ENCODE measurements around the gene ZFHX3.

Gene ZFHX3

GRCh38 chr16:72903176-72903575 lies 144.8 kb downstream of the ZFHX3 start:
- Mint-ChIP-seq H3K27ac (no peak overlapping the region), H3K4me3 (no peak overlapping the region), H3K36me3 (no peaks in the 10 kb centered on the region), H3K4me1 (no peaks in the 10 kb centered on the region), H3K27me3 (peaks cover 11% of the 10 kb centered on the region), H3K9me3 (no peaks in the 10 kb centered on the region)
- CTCF ChIA-PET = interaction anchor here (1.2 to 1.5 kb wide), 2 partner anchors 14 to 70 kb away, joined by 3 read pairs; no protein-coding TSS in a partner anchor
- no peak for DNase-seq

GRCh38 chr16:72902206-72902605 lies 145.7 kb downstream of the ZFHX3 start:
- Mint-ChIP-seq H3K27ac (peak overlapping the region; percentile 42), H3K27me3 (peaks cover 7% of the 10 kb centered on the region), H3K9me3 (no peaks in the 10 kb centered on the region), H3K4me1 (no peaks in the 10 kb centered on the region), H3K36me3 (no peaks in the 10 kb centered on the region), H3K4me3 (no peak overlapping the region)
- CTCF ChIA-PET = no interaction called here
- DNase-seq = no peak

- H3K4me3 Mint-ChIP-seq = no peak overlapping the region
- H3K27ac Mint-ChIP-seq = no peak overlapping the region
- peaks cover 9% of the 10 kb centered on the region for H3K27me3 Mint-ChIP-seq
- CTCF ChIA-PET = no interaction called here
- H3K4me1 Mint-ChIP-seq = no peaks in the 10 kb centered on the region
- DNase-seq = no peak
- H3K36me3 Mint-ChIP-seq = no peaks in the 10 kb centered on the region
- no peaks in the 10 kb centered on the region for H3K9me3 Mint-ChIP-seq
These were observed 146.8 kb downstream of the ZFHX3 start for GRCh38 chr16:72901000-72901627.

- CTCF ChIA-PET = no interaction called here
- H3K27ac Mint-ChIP-seq = no peak overlapping the region
- H3K36me3 Mint-ChIP-seq = no peaks in the 10 kb centered on the region
- no peak overlapping the region for H3K4me3 Mint-ChIP-seq
- no peaks in the 10 kb centered on the region for H3K4me1 Mint-ChIP-seq
- peaks cover 4% of the 10 kb centered on the region for H3K27me3 Mint-ChIP-seq
- DNase-seq = no peak
- H3K9me3 Mint-ChIP-seq = no peaks in the 10 kb centered on the region
These were observed 149.6 kb downstream of the ZFHX3 start for GRCh38 chr16:72898216-72898825.

GRCh38 chr16:72897707-72898106 lies 150.2 kb downstream of the ZFHX3 start:
- Mint-ChIP-seq H3K9me3 (no peaks in the 10 kb centered on the region), H3K4me1 (no peaks in the 10 kb centered on the region), H3K27me3 (peaks cover 4% of the 10 kb centered on the region), H3K27ac (no peak overlapping the region), H3K36me3 (no peaks in the 10 kb centered on the region), H3K4me3 (no peak overlapping the region)
- DNase-seq = no peak
- CTCF ChIA-PET = no interaction called here

- Mint-ChIP-seq H3K9me3 (no peaks in the 10 kb centered on the region), H3K27ac (no peak overlapping the region), H3K27me3 (peaks cover 4% of the 10 kb centered on the region), H3K36me3 (no peaks in the 10 kb centered on the region), H3K4me1 (no peaks in the 10 kb centered on the region), H3K4me3 (no peak overlapping the region)
- CTCF ChIA-PET = no interaction called here
- DNase-seq = no peak
These were observed 151.3 kb downstream of the ZFHX3 start for GRCh38 chr16:72896485-72897118.

GRCh38 chr16:72895951-72896350 lies 152.0 kb downstream of the ZFHX3 start:
- Mint-ChIP-seq H3K27ac (no peak overlapping the region), H3K9me3 (peaks cover 2% of the 10 kb centered on the region), H3K27me3 (peaks cover 4% of the 10 kb centered on the region), H3K4me3 (no peak overlapping the region), H3K36me3 (peaks cover 2% of the 10 kb centered on the region), H3K4me1 (no peaks in the 10 kb centered on the region)
- DNase-seq = no peak
- CTCF ChIA-PET = no interaction called here

GRCh38 chr16:72894293-72895151 lies 153.4 kb downstream of the ZFHX3 start:
- peaks cover 2% of the 10 kb centered on the region for H3K36me3 Mint-ChIP-seq
- no peak overlapping the region for H3K4me3 Mint-ChIP-seq
- peaks cover 4% of the 10 kb centered on the region for H3K27me3 Mint-ChIP-seq
- H3K4me1 Mint-ChIP-seq = no peaks in the 10 kb centered on the region
- no peak overlapping the region for H3K27ac Mint-ChIP-seq
- H3K9me3 Mint-ChIP-seq = peaks cover 8% of the 10 kb centered on the region
- CTCF ChIA-PET = no interaction called here
- DNase-seq = no peak

- peaks cover 4% of the 10 kb centered on the region for H3K36me3 Mint-ChIP-seq
- H3K9me3 Mint-ChIP-seq = peaks cover 11% of the 10 kb centered on the region
- DNase-seq = no peak
- peaks cover 4% of the 10 kb centered on the region for H3K27me3 Mint-ChIP-seq
- no peaks in the 10 kb centered on the region for H3K4me1 Mint-ChIP-seq
- H3K4me3 Mint-ChIP-seq = no peak overlapping the region
- CTCF ChIA-PET = interaction anchor here (1.0 kb wide), 1 partner anchor 35 kb away, joined by 4 read pairs; no protein-coding TSS in a partner anchor
- peak overlapping the region; percentile 10 for H3K27ac Mint-ChIP-seq
These were observed 156.4 kb downstream of the ZFHX3 start for GRCh38 chr16:72891291-72892227.

GRCh38 chr16:72890587-72890986 lies 157.3 kb downstream of the ZFHX3 start:
- Mint-ChIP-seq H3K36me3 (peaks cover 4% of the 10 kb centered on the region), H3K9me3 (peaks cover 11% of the 10 kb centered on the region), H3K4me1 (no peaks in the 10 kb centered on the region), H3K27ac (no peak overlapping the region), H3K4me3 (no peak overlapping the region), H3K27me3 (no peaks in the 10 kb centered on the region)
- CTCF ChIA-PET = no interaction called here
- DNase-seq = no peak

- Mint-ChIP-seq H3K4me1 (no peaks in the 10 kb centered on the region), H3K4me3 (no peak overlapping the region), H3K27ac (no peak overlapping the region), H3K27me3 (no peaks in the 10 kb centered on the region), H3K9me3 (peaks cover 11% of the 10 kb centered on the region), H3K36me3 (peaks cover 4% of the 10 kb centered on the region)
- CTCF ChIA-PET = no interaction called here
- no peak for DNase-seq
These were observed 158.0 kb downstream of the ZFHX3 start for GRCh38 chr16:72889616-72890582.

GRCh38 chr16:72887537-72887936 lies 160.4 kb downstream of the ZFHX3 start:
- Mint-ChIP-seq H3K27me3 (no peaks in the 10 kb centered on the region), H3K4me1 (no peaks in the 10 kb centered on the region), H3K27ac (no peak overlapping the region), H3K4me3 (no peak overlapping the region), H3K36me3 (peaks cover 4% of the 10 kb centered on the region), H3K9me3 (peaks cover 11% of the 10 kb centered on the region)
- CTCF ChIA-PET = no interaction called here
- DNase-seq = no peak
